Neural progenitor cell (in vitro differentiated cells): Measurements from ENCODE around the gene COL19A1.
"Not testable (repeated sequence)": the region's sequence is repeated elsewhere in the genome, so short reads cannot be mapped to it uniquely, and the experiment has no call there.

Source experiments
- EZH2phosphoT487 ChIP-seq: fragments of 200-600 bp; sonication (generic); IDR thresholded peaks from 2 replicates; pipeline ENCODE4 v1.6.1; 2017; ENCODE audit warnings: antibody characterized with exemption
- TF ChIP-seq, protein P1 (sequence below): fragments of 200-600 bp; sonication (generic); IDR thresholded peaks from 2 replicates; pipeline ENCODE4 v1.5.1; 2017; ENCODE audit warnings: antibody characterized with exemption, mild to moderate bottlenecking

DNA sequence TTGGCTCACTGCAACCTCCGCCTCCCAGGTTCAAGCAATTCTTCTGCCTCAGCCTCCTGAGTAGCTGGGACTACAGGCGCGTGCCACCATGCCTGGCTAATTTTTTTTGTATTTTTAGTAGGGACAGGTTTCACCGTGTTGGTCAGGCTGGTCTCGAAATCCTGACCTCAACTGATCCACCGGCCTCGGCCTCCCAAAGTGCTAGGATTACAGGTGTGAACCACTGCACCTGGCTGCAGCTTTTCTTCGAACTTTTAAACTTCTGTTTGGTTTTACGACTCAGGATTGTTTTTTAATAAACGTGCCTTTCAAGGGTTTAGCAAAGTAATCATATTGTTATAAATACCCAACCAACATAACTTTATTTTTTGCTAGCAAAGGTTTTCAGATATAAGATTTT lies 156.8 kb downstream of the COL19A1 start:
- TF ChIP-seq, protein P1, sequence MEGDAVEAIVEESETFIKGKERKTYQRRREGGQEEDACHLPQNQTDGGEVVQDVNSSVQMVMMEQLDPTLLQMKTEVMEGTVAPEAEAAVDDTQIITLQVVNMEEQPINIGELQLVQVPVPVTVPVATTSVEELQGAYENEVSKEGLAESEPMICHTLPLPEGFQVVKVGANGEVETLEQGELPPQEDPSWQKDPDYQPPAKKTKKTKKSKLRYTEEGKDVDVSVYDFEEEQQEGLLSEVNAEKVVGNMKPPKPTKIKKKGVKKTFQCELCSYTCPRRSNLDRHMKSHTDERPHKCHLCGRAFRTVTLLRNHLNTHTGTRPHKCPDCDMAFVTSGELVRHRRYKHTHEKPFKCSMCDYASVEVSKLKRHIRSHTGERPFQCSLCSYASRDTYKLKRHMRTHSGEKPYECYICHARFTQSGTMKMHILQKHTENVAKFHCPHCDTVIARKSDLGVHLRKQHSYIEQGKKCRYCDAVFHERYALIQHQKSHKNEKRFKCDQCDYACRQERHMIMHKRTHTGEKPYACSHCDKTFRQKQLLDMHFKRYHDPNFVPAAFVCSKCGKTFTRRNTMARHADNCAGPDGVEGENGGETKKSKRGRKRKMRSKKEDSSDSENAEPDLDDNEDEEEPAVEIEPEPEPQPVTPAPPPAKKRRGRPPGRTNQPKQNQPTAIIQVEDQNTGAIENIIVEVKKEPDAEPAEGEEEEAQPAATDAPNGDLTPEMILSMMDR, result not testable (repeated sequence)
- TF ChIP-seq EZH2phosphoT487, result not testable (repeated sequence)
